CD4-positive, alpha-beta T cell treated with Interleukin-4 for 1 hour (primary cell): ENCODE measurements around the gene SMDT1.
"Not testable (repeated sequence)": the region's sequence is repeated elsewhere in the genome, so short reads cannot be mapped to it uniquely, and the experiment has no call there.

ENCODE experiments used
- DNase-seq, 2 donors: peaks; one replicate each; pipeline ENCODE4 v3.0.0-alpha.2; 2020 to 2022

SMDT1 gene

GRCh38 chr22:42071508-42071907 is 8.0 kb upstream of the SMDT1 start:
- not testable (repeated sequence) for DNase-seq

GRCh38 chr22:42072606-42073330 is 6.7 kb upstream of the SMDT1 start:
- no peak for DNase-seq

- no peak for DNase-seq
Observed at GRCh38 chr22:42073621-42074041, 5.9 kb upstream of the SMDT1 start.

GRCh38 chr22:42074132-42074811 is 5.2 kb upstream of the SMDT1 start, which contains the start of gene PHETA2:
PHETA2 (plus strand) TSS chr22:42074248; CDS start chr22:42077294, 3,046 bp downstream.
- DNase-seq = peak; percentile 64 to 65

- DNase-seq = no peak
Observed at GRCh38 chr22:42074846-42075676, 4.4 kb upstream of the SMDT1 start.

- no peak for DNase-seq
Observed at GRCh38 chr22:42076764-42077485, 2.6 kb upstream of the SMDT1 start.

- no peak for DNase-seq
Observed at GRCh38 chr22:42077486-42078125, 1.9 kb upstream of the SMDT1 start.

- no peak for DNase-seq
Observed at GRCh38 chr22:42078469-42079318, 806 bp upstream of the SMDT1 start.

GRCh38 chr22:42080287-42080686 is 787 bp downstream of the SMDT1 start:
- peak in 1 of 2 donors; percentile 40 for DNase-seq

GRCh38 chr22:42083119-42083518 is 3.6 kb downstream of the SMDT1 start:
- DNase-seq = no peak

- no peak for DNase-seq
Observed at GRCh38 chr22:42084874-42085273, 5.4 kb downstream of the SMDT1 start.

- DNase-seq = no peak
Observed at GRCh38 chr22:42086051-42086450, 6.6 kb downstream of the SMDT1 start.

GRCh38 chr22:42090596-42091454 is 11.3 kb downstream of the SMDT1 start, which contains the start of gene NDUFA6:
NDUFA6 (minus strand) TSS chr22:42090772; CDS start chr22:42090744, 28 bp downstream.
- peak; percentile 100 for DNase-seq

GRCh38 chr22:42091455-42091782 is 11.9 kb downstream of the SMDT1 start:
- DNase-seq = no peak

- no peak for DNase-seq
Observed at GRCh38 chr22:42101199-42101598, 21.7 kb downstream of the SMDT1 start.

- not testable (repeated sequence) for DNase-seq
Observed at GRCh38 chr22:42104332-42104860, 24.9 kb downstream of the SMDT1 start.

- DNase-seq = no peak
Observed at GRCh38 chr22:42108848-42109247, 29.3 kb downstream of the SMDT1 start.

GRCh38 chr22:42111798-42112197 is 32.3 kb downstream of the SMDT1 start:
- no peak for DNase-seq

- DNase-seq = not testable (repeated sequence)
Observed at GRCh38 chr22:42112793-42113192, 33.3 kb downstream of the SMDT1 start.

- no peak for DNase-seq
Observed at GRCh38 chr22:42114721-42115120, 35.2 kb downstream of the SMDT1 start.
